Activated CD4-positive, alpha-beta T cell treated with anti-CD3 and anti-CD28 coated beads for 48 hours (primary cell): ENCODE data around the gene AFDN.

Experiments
- DNase-seq: peaks from one replicate; pipeline ENCODE4 v3.0.0-alpha.2; 2020

Gene AFDN

DNA sequence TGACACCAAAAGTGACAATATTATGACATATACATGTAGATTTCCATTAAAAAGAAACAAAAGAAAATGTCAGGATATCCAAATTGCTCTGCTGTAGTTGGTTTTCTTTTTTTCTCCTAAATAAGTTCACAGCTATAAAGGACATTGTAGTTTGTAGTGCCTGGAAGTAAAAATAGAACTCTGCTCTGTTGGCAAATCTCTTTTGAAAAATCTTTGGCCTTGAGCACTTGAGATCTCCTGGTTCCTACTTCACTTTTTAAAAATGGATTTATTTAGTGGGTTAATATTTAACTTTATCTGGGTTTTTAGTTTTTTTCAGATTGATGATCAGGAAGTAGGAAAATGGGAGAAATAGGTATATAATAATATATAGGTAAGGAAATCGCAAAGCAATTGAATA lies 52.9 kb downstream of the AFDN start:
- no peak for DNase-seq

DNA sequence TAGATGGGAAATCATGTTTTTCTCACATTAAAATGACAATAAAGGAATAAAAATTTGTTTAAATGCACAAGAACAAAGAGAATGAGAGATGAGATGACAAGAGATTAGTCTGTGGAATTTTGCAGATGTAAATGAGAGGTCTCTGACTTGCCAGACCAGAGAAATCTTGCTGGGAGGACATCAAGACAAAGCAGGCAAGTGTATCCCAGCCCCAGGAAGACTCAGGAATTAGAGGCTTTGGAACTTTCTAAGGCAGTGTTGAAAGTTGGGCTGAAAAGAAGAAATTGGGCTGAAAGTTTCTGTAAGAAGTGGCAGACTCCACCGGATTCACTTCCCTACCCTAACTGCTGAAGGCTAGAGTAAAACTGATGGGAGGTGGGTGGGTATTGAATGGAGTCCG lies 54.6 kb downstream of the AFDN start:
- no peak for DNase-seq

DNA sequence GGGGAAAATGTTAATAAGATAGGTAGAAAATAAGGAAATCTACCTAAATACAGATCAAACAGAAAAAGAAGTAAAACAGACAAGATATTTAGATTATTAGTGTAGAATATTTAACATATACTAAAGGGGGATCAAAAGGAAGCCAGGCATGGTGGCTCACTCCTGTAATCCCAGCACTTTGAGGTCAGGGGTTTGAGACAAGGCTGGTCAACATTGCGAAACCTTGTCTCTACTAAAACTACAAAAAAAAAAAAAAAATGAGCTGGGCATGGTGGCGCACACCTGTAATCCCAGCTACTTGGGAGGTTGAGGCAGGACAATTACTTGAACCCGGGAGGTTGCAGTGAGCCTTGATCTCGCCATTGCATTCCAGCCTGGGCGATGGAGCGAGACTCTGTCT lies 55.5 kb downstream of the AFDN start:
- DNase-seq = no peak

DNA sequence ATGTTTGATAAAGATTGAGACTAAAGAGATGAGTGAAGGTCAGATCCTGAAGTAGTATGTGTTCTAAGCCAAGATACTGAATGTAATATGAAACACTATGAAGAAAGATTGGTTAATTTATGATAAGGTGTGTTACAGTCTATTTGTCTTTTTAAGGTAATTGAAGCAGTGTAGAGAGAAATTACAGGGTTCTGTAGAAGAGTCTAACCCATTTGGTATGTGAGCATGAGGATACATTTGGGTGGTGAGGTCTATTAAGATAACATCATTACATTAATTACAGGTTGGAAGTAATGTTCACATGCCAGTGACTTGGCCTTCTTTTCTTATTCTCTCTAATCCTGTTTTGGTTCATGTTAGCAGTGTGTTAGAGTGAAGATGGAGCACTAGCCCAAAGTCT lies 61.4 kb downstream of the AFDN start:
- no peak for DNase-seq

DNA sequence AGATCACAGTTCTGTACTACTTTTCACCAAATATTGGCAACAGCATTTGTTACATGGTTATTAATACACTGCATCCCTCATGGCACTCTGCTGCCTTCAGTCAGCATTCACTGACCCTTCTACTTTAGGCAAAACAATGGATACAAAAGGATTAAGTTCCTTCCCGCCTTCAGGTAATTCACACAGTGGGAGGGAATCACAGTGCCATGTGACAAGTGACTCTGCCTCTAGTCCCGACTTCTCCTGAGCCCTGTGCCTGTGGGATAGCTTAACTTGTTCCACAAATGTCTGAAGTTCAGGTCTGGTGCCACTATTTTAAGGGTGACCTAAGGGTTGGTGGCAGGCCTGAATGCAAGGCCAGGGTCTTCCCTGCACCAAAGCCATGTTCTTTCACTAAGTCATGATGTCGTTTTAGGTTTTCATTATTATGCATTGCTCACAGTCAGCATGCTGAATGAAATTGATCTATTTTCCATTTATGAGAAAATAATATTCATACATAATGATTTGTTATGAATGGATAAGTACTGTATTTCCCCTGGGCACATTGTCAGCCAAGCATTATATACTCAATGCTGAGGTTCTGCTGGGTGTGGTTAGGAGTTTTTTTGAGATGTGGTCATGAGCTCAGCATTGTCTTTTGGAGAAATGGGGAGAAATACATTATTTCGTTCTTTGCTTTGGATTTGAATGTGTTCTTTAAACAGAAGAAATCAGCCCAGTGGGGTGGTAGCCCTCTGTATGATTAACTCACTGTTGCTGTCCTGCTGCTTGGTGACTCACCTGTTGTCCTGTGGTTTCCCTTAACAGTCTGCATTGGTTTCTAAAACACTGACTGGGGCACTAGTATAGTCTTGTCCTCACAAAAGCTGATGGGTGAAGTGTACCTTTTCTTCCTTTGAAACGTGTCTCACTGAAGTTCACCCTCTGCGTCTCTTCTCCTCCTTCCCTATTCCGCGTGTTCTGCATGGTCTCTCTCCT lies 66.4 kb downstream of the AFDN start:
- DNase-seq = no peak

DNA sequence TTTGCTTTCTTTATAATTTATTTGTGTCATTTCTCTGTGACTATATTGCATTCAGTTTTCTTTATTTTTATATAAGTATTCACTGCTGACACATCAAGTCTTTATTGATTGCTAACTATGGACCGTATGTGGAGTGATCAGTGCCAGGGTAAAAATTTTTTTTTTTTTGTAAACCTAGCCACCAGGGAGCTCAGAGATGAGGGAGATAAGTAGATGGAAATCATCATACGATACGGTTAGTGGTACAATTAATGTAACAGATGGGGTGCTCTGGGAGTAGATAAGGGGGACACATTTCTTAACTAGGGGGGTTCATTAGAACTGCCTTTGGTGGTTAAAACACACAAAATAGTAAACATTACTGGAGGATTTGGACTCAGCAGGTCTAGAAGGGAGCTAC lies 68.3 kb downstream of the AFDN start:
- DNase-seq = no peak

DNA sequence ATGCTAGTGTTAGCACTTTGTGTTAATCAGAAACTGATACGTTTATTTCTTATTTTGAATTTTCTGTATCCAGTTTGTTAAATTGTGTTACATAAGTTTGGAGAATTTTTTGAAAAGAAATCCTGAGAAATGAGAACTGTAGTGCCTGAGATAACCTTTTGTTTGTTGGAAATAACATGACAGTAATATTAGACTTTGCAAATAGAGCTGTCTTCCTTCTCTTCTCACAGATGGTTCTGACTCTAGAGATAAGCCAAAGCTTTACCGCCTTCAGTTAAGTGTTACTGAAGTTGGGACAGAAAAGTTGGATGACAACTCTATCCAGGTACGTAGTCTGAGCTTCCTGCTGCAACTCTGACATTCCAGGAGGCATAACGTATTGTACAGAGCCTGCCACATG lies 69.9 kb downstream of the AFDN start:
- DNase-seq = no peak

DNA sequence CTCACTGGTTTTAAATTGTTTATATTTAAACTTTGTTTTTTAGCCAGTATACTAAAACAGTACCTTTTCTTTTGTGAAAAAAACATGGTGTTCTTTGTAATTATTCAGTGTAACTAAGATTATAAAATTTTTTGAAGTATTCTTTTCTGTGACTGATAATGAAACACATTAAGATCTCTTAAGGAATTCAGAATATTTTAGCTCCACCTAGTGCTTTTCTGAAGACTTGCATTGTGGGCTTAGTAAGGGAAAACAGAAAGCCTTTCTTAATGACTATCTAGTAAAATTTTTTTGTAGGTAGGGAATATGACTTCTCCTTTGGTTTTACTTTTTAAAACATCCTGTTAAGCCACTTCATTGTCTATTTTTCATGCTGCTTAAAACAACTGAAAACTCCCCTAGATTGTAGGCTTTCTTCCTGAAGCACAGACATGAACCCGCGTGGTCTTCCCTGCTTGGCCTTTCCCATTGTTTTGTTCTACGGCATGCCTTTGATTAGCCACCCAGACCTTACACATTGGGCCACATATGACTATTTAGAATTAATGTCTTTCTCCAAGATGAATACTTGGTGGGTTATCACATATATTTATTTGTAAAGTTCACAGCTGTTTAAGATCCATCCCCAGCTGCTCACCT lies 72.1 kb downstream of the AFDN start:
- no peak for DNase-seq

DNA sequence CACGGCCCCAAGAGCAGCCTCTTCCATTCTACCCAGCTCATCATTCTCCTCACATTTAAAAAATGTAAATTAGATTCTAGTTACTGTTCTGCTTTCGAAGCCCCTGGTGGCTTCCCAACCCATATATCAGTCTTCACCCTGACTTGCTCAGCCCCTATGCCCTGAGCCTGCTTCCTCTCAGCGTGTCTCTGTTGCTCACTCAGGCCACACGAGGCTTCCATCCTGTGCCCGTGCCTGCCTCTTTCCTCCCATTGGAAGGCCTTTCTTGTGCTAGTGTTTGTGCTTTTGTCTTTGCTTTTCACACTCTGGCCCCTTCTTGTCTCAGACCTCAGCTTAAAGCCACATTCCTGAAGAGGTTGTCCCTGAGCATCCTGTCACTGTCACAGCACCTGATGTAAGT lies 78.1 kb downstream of the AFDN start:
- DNase-seq = no peak

DNA sequence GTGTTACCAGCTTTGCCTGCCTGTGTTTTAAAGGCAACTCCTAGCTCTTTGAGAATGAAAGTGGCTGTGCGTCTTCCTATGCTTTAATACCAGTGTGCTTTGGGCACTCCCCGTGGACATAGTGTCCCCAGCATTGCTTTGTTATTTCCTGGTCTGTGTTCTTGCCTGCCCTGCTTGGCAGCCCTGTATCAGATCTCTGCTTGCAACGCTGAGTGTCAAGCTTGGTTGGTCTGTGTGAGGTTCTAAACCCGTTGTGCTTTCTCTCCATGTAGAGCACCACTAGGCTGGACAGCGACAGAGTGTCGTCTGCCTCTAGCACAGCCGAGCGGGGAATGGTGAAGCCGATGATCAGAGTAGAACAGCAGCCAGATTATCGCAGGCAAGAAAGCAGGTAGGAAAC lies 80.2 kb downstream of the AFDN start:
- no peak for DNase-seq

DNA sequence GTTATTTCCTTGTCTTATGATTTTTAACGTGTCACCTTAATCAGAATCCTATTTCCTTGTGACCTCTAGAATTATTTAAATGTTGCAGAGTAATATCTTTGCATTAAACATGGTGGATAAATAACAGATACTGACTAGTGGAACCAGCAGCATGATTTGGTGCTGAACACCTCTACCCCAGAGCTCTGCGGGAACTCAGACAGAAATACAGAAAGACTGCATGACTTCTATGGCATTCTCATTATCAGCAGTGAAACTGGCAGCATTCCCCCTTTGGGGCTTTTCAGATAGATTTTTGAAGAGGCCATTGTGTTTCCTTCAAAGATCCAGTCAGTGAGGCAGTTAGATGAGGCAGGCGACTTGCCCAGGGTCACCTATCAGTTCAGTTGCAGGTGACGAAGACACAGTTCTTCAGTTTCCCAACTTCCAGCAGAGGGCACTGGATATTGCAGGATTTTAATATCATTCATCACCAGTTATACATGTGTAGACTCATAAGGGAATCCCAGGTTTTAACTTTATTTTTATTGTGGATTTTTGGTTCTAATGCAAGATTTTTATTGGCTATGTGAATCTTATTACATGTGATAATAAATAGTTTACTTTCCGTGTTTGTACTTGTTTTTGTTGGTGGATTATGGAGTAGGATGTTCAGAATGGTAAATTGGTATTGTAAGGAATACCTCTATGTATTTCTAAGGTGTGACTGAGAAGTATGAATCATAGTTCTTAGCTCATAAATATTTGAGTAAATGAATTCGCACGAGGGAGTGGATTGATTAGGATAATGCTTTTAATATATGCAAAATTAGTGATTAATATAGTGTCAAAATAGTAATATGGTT lies 81.3 kb downstream of the AFDN start:
- DNase-seq = no peak

DNA sequence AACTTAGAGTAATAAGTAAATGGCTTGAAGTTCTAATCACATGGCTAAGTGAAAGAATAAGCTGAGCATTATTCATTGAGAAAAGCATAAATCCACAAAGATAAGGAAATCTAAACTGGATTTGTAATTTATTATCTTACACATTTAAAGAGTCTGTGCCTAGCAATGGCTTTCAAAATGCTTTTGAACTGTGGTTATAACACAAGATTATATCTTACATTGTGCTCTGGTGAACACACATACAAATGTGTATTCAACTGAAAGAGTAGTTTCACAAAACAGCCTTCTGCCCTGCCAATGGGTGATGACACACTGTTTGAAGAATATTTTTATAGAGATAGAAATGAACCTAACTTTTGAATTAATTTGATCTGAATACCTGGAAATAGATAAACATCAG lies 83.3 kb downstream of the AFDN start:
- DNase-seq = no peak

DNA sequence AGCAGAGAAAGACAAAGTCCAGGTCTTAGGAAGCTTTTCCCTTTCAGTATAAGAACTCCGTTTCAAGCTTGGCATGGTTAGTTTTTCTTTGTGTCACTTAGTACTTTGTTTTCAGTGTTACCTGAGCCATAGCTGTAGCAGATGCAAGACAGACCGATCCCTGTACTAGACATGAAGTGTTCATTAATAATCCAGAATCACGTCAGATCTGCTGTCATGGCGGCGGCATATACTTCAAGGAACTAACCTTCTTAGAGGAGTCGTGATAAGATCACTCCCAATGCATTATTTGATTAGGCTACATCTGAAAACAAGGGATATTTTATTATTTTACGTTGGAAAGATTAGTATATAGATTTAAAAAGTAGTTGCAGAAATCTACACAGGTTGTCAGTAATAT lies 83.9 kb downstream of the AFDN start:
- DNase-seq = no peak

DNA sequence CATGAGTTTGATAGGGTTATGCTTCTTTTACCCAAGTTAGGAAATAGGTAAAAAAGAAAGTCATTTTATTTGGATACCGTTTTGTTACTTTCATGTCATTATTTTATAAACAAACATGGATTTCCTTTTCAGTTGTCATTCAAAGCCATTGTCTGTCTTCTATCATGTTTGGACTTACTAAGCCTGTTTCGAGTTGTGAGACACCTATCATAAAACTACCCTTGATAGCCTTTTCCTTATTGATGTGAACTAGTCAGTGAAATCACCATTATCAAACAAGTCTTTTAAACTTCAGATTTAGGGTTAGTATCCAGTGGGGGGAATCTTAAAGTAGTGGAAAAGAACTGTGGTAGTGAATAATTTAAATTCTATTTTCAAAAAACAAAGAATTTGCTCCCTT lies 85.8 kb downstream of the AFDN start:
- no peak for DNase-seq

DNA sequence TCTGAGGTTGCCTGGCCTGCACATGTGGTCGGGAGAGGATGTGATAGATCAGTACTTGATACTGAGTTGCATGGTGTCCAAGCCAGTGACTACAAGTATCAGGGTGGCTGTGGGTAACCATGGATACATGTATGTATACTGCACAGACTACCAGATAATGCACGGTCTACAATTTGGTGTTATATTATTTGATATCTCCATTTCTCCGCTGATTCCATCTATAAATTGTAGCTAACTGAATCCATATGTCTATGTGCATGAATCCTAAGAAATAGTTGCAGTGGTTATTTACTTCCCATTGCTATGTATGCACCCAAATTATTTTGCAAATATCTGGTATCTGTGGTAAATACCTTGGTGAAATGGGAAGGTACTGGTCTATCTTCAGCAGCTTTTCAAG lies 87.0 kb downstream of the AFDN start:
- DNase-seq = no peak

DNA sequence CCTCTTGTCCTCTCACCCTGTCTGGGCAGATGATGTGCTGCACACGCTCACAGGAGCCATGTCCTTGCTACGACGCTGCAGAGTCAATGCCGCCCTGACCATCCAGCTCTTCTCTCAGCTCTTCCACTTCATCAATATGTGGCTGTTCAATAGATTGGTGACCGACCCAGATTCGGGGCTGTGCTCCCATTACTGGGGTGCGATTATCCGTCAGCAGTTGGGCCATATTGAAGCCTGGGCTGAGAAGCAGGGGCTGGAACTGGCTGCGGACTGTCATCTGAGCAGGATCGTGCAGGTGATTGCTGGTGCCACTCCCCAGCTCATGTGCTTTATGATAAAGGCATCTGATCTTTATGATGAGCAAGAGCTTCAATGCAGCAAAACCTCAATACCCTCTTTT lies 88.4 kb downstream of the AFDN start:
- DNase-seq = no peak

DNA sequence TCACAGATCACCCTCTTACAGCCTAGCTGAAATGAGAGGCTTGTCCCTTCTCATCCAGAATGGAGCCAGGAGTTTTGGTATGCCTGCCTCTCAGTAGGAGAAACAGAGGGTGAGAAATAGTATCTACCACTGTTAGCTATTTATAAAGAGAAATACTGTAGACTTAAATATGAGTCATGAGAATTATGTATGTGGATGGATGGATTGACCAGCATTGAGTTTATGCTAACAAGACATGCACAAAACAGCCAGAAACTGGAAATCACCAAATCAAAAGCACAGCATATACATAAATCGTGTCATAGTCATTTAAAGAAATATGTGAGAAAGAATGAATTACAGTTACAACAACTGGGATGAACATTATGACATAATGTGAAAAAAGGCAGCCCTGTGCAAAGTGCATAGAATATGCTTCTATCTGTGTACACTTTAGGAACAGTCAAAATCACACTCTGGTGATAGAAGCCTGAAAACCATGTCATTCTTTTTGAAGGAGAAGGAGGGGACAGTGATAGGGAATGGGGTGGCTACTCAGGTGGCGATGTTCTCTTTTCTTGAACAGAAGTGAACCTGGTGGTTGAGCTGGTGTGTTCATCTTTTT lies 90.9 kb downstream of the AFDN start:
- DNase-seq = no peak

DNA sequence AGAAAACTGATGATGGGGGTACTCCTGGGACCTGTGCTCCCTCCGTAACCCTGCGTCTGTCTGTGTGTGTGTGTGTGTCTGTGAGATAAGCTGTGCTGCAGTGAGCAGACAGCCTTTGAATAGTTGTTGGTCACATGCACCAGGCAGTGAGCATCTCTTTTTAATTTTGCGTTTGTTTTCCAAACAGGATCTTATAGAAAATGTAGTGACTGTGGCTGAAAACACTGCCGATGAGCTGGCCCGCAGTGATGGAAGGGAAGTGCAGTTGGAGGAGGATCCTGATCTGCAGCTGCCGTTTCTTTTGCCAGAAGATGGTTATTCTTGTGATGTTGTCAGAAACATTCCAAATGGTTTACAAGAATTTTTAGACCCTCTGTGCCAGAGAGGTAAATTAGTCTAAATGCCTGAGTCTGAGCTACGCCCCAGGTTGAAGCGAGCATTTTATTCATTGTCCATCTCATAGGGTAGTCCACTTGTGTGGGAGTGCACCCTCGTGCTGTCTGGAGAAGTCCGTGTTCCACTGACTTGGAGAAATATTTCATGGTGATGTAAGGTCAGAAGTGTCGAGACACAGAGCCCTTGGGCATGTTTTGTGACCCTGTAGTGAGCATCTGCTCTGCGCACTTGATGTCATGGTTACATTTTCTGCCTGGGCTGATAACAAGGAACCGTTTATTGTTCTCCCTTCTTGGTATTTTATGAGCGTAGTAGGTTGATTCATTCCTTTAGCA lies 92.0 kb downstream of the AFDN start:
- DNase-seq = no peak

DNA sequence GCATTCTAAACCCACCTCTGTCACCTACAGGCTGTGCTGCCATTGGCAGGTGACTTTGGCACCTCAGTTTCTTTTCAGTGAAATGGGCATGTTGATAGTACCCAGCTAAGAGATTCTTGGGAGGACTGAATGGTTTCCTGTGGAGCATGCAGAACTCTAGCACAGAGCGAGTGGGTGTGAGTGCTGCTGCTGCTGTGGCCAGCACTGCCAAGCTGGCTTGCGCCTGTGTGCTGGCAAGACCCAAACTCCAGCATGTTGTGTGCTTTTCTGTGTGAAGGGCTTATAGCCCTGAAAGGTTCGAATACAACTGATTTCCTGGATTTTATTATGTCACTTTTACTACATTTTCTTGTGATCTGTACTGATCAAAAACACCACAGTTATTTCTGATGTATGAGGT lies 92.6 kb downstream of the AFDN start:
- no peak for DNase-seq

DNA sequence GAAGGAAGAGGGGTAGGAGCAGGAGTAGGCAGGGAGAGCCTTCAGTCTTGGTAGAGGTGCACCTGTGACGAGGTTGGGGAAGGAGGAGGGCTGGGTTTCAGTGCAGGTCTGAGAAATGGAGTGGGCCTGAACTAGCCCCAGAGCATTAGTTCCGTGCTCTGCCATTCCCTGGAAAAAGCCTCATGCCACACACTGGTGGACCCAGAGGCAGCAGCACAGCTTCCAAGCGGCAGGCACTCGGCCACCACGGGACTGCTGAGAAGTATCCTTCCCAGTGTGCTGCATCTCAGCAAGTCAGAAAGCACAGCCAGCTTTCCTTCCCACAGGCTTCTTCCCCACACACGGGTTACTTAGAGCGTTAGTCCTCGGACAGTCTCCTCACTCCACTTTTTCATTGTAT lies 93.5 kb downstream of the AFDN start:
- DNase-seq = no peak

DNA sequence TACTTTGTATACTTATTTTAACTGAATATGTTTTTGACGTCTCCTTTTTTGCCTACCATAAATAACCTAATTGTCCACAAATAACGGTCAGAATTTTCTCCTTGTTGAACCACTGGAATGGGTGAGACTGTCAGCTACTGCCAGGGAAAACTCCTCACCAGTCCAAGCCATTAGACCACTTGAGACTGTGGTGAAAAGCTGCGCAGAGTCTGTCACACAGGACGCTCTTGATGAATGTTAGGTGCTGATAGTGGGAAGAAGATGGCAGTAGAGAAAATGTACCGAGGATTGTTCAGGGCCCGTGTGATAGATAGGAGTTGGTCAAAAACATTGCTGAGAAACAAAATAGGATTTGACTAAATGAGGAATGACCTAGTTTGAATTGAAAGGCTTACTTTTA lies 95.1 kb downstream of the AFDN start:
- DNase-seq = no peak

DNA sequence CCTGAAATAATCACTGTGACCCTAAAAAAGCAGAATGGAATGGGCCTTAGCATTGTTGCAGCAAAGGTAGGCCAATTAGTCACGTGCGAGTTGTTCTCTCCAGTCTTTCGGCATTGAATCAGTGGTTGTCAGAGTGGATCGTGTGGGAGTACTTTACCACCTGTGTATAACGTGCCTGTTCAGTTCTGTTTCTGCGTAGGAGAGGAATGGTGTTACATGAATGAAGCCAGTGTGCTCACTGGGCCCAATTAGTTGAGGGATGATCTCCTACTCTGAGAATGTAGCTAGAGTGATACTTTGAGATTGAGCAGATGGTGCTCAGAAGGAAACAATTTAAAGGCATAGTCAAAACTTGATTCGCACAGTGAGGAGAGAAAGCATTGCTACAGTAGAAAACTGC lies 98.3 kb downstream of the AFDN start:
- no peak for DNase-seq

DNA sequence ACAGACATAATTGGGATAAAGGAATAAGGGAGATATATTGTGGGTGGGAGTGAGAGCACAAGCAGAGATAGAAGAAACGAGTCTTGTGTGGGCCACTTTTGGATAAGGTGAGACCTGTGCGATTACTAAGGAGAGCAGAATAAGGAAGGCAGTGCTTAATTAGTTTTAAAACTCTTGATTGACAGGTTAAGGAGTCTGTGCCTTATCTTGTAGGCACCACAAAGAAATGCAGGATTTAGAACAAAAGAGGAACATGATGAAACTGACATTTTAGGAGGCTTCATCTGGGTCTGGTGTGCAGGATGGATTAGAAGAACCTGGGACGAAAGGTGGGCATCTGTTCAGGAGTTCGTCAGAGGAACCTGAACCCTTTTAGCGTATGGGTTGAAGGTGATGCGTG lies 100.5 kb downstream of the AFDN start:
- no peak for DNase-seq
